GM23248 (cell line): ENCODE results near the gene SAMSN1. TPM values are rescaled to one million over a fixed set of nuclear protein-coding genes. Genes with fewer than 3 reads are reported as not detected.

ENCODE experiments used
- DNase-seq: peaks from one replicate; pipeline ENCODE4 v3.0.0-alpha.2; 2015
- H2AFZ ChIP-seq: fragments of 200-600 bp; sonication (generic); 2 replicates; pipeline ENCODE4 v1.6.1; 2016; ENCODE audit warnings: antibody characterized with exemption
- H3F3A ChIP-seq: fragments of 200-600 bp; sonication (generic); 2 replicates; pipeline ENCODE4 v1.6.1; 2016; ENCODE audit warnings: mild to moderate bottlenecking, antibody characterized with exemption, mixed run types; ENCODE audit not compliant: insufficient read depth
- H3K27ac ChIP-seq: fragments of 200-600 bp; sonication (generic); 2 replicates; pipeline ENCODE4 v1.5.1; 2016; ENCODE audit warnings: mild to moderate bottlenecking
- H3K27me3 ChIP-seq: fragments of 200-600 bp; sonication (generic); replicated peaks from 2 replicates; pipeline ENCODE4 v1.6.1; 2016; ENCODE audit warnings: mild to moderate bottlenecking; ENCODE audit not compliant: insufficient read depth
- H3K36me3 ChIP-seq: fragments of 200-600 bp; sonication (generic); 2 replicates; pipeline ENCODE4 v1.6.1; 2016; ENCODE audit warnings: low read depth, mild to moderate bottlenecking
- H3K4me1 ChIP-seq: fragments of 200-600 bp; sonication (generic); 2 replicates; pipeline ENCODE4 v1.6.1; 2016; ENCODE audit warnings: mild to moderate bottlenecking; ENCODE audit not compliant: insufficient read depth
- H3K4me2 ChIP-seq: fragments of 200-600 bp; sonication (generic); one replicate; pipeline ENCODE4 v1.6.1; 2016; ENCODE audit warnings: mild to moderate bottlenecking; ENCODE audit not compliant: unreplicated experiment
- H3K4me3 ChIP-seq: fragments of 200-600 bp; sonication (generic); 2 replicates; pipeline ENCODE4 v1.5.1; 2016; ENCODE audit warnings: mild to moderate bottlenecking
- H3K79me2 ChIP-seq: fragments of 200-600 bp; sonication (generic); 2 replicates; pipeline ENCODE4 v1.6.1; 2016; ENCODE audit warnings: mild to moderate bottlenecking; ENCODE audit not compliant: insufficient read depth
- H3K9ac ChIP-seq: fragments of 200-600 bp; sonication (generic); 2 replicates; pipeline ENCODE4 v1.6.1; 2016; ENCODE audit warnings: mild to moderate bottlenecking
- H3K9me2 ChIP-seq: fragments of 200-600 bp; sonication (generic); 2 replicates; pipeline ENCODE4 v1.6.1; 2016; ENCODE audit warnings: mixed run types, mild to moderate bottlenecking, moderate library complexity; ENCODE audit not compliant: insufficient read depth
- H3K9me3 ChIP-seq: fragments of 200-600 bp; sonication (generic); one replicate; pipeline ENCODE4 v1.6.1; 2017; ENCODE audit warnings: low read depth
- H4K20me1 ChIP-seq: fragments of 200-600 bp; sonication (generic); 2 replicates; pipeline ENCODE4 v1.6.0; 2016; ENCODE audit not compliant: insufficient read depth
- EZH2 ChIP-seq: fragments of 200-600 bp; sonication (generic); IDR thresholded peaks from 2 replicates; pipeline ENCODE4 v1.6.1; 2018; ENCODE audit warnings: antibody characterized with exemption, mild to moderate bottlenecking; ENCODE audit not compliant: insufficient read depth, poor library complexity, severe bottlenecking
- EZH2phosphoT487 ChIP-seq: fragments of 200-600 bp; sonication (generic); IDR thresholded peaks from 2 replicates; pipeline ENCODE4 v1.6.1; 2018; ENCODE audit warnings: antibody characterized with exemption, moderate library complexity, mild to moderate bottlenecking, low read depth; ENCODE audit not compliant: insufficient read depth
- WGBS, 2 experiments: methylation state at CpG; one replicate each; pipeline ENCODE4 v1.1.6; 2015 to 2017; ENCODE audit warnings: low lambda C conversion rate in 2 of 2, low coverage in 1 of 2; ENCODE audit errors: missing lambda C conversion rate in 2 of 2; 5-methylcytosine and 5-hydroxymethylcytosine counted together
- in situ Hi-C: fragments of 300-500 bp; cut with MboI; formaldehyde crosslinking; loops from 2 replicates; pipeline ENCODE4 v1.15.0; 2020
- polyA plus RNA-seq: library from polyadenylated mRNA; unstranded; fragments of >200 nt; fragmentation: Nextera tagmentation; extraction: Ambion mirVana; gene quantifications from 2 replicates; pipeline ENCODE4 v1.2.1, GENCODE V29; 2016
- total RNA-seq: library from RNA; depleted of rRNA; stranded (reverse); fragments of >200 nt; shearing (Covaris generic); gene quantifications from 2 replicates; pipeline ENCODE4 v1.2.3, GENCODE V29; 2014

SAMSN1 gene
- total and polyA plus RNA-seq, 2 experiments from 2014 or later = not detected

- TF ChIP-seq EZH2phosphoT487 = no peak
- no peak for TF ChIP-seq EZH2
- Histone ChIP-seq H3F3A (no peaks in the 10 kb centered on the region), H3K4me2 (no peak overlapping the region), H3K4me3 (no peak overlapping the region), H3K27me3 (no peaks in the 10 kb centered on the region), H3K79me2 (no peaks in the 10 kb centered on the region), H3K9me2 (no peaks in the 10 kb centered on the region), H3K9ac (no peak overlapping the region), H3K27ac (no peak overlapping the region), H2AFZ (no peak overlapping the region), H3K4me1 (no peaks in the 10 kb centered on the region), H3K36me3 (no peaks in the 10 kb centered on the region), H4K20me1 (no peaks in the 10 kb centered on the region), H3K9me3 (no peaks in the 10 kb centered on the region)
- in situ Hi-C loops = no loop called here
- 29 to 67% methylated on average over 1 of the region's 1 CpG for WGBS, 2 experiments
- DNase-seq = no peak
Observed at GRCh38 chr21:14456911-14457310, 89.2 kb downstream of the SAMSN1 start.

- no peak overlapping the region for H3K4me2 ChIP-seq
- in situ Hi-C loops = no loop called here
- H4K20me1 ChIP-seq = no peaks in the 10 kb centered on the region
- H3K36me3 ChIP-seq = no peaks in the 10 kb centered on the region
- no peak overlapping the region for H3K4me3 ChIP-seq
- WGBS, 2 experiments = 28 to 34% methylated on average over 8 of the region's 8 CpGs
- H3K27ac ChIP-seq = no peak overlapping the region
- H3K4me1 ChIP-seq = no peaks in the 10 kb centered on the region
- no peak for DNase-seq
- H2AFZ ChIP-seq = no peak overlapping the region
- H3K79me2 ChIP-seq = no peaks in the 10 kb centered on the region
- H3K9ac ChIP-seq = no peak overlapping the region
- no peaks in the 10 kb centered on the region for H3K9me2 ChIP-seq
- no peaks in the 10 kb centered on the region for H3F3A ChIP-seq
- H3K9me3 ChIP-seq = no peaks in the 10 kb centered on the region
- TF ChIP-seq EZH2phosphoT487 (no peak), EZH2 (no peak)
- H3K27me3 ChIP-seq = no peaks in the 10 kb centered on the region
Observed at GRCh38 chr21:14454016-14455009, 91.8 kb downstream of the SAMSN1 start.

- DNase-seq = no peak
- Histone ChIP-seq H3K27me3 (no peaks in the 10 kb centered on the region), H2AFZ (no peak overlapping the region), H3K36me3 (no peaks in the 10 kb centered on the region), H3K79me2 (no peaks in the 10 kb centered on the region), H3K9ac (no peak overlapping the region), H3K4me1 (no peaks in the 10 kb centered on the region), H3K4me2 (no peak overlapping the region), H3K27ac (no peak overlapping the region), H3K9me2 (no peaks in the 10 kb centered on the region), H3F3A (no peaks in the 10 kb centered on the region), H4K20me1 (no peaks in the 10 kb centered on the region), H3K9me3 (no peaks in the 10 kb centered on the region), H3K4me3 (no peak overlapping the region)
- in situ Hi-C loops = no loop called here
- WGBS, 2 experiments = 34 to 39% methylated on average over 4 of the region's 4 CpGs
- TF ChIP-seq EZH2 (no peak), EZH2phosphoT487 (no peak)
Observed at GRCh38 chr21:14453339-14454015, 92.6 kb downstream of the SAMSN1 start.

GRCh38 chr21:14452727-14453241 lies 93.3 kb downstream of the SAMSN1 start:
- WGBS, 2 experiments = 30 to 33% methylated on average over 7 of the region's 7 CpGs
- DNase-seq = no peak
- in situ Hi-C loops = no loop called here
- TF ChIP-seq EZH2 (no peak), EZH2phosphoT487 (no peak)
- no peaks in the 10 kb centered on the region for H3K9me2 ChIP-seq
- H2AFZ ChIP-seq = no peak overlapping the region
- H3K27ac ChIP-seq = no peak overlapping the region
- no peak overlapping the region for H3K9ac ChIP-seq
- no peaks in the 10 kb centered on the region for H3K79me2 ChIP-seq
- H3K36me3 ChIP-seq = no peaks in the 10 kb centered on the region
- no peaks in the 10 kb centered on the region for H3K27me3 ChIP-seq
- no peaks in the 10 kb centered on the region for H3K9me3 ChIP-seq
- H4K20me1 ChIP-seq = no peaks in the 10 kb centered on the region
- no peaks in the 10 kb centered on the region for H3F3A ChIP-seq
- H3K4me3 ChIP-seq = no peak overlapping the region
- no peak overlapping the region for H3K4me2 ChIP-seq
- H3K4me1 ChIP-seq = no peaks in the 10 kb centered on the region
